Dedifferentiated amniotic fluid mesenchymal stem cell (primary cell): ENCODE results near the gene C15orf39.

Experiments used
- DNase-seq: peaks from one replicate; pipeline ENCODE4 v3.0.0-alpha.2; 2016; ENCODE audit errors: extremely low spot score

The C15orf39 gene

DNA sequence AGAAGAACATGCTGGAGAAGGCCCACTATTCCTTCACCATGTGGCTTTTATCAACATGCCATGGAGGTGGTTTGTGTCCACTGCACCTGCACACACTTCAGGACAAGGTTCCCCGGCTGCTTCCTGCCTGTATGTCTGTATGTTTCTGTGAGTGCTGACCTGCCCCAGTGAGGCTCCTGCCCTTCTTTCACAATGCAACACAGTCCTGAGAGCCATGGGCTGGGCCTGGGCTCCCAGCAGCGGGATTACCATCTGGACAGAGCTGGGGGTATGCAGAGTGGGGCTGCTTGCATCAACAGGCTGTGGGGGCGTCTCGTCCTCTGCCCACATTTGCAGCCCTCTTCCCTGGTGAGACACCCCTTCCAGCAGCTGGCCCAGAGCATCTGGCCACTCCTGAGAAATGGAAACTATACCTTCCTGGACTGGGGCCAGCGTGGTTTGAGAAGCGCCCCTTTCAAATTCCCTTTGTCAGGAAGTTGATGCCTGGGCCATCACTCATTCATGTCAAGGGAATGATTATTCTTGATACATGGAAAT, 29.3 kb upstream of the C15orf39 start:
- no peak for DNase-seq

DNA sequence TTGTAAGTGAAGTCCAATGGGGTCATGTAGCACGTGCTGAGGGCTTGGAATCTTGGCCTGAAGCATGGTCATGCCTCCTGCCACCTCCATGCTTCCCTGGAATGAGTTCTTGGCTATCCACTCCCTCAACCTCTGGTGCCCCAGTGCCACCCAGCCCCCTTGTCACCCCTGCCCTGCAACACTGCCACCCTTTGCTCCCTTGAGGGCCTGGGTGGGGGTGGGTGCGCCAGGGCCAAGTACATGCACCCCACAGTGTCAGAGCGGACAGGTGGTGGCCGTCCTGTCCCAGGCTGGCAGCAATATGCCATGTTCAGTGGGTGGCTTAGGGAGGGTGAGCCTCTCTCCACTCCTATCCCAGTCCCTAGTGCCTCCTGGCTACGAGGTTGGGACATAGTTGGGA, 27.6 kb upstream of the C15orf39 start:
- DNase-seq = no peak

DNA sequence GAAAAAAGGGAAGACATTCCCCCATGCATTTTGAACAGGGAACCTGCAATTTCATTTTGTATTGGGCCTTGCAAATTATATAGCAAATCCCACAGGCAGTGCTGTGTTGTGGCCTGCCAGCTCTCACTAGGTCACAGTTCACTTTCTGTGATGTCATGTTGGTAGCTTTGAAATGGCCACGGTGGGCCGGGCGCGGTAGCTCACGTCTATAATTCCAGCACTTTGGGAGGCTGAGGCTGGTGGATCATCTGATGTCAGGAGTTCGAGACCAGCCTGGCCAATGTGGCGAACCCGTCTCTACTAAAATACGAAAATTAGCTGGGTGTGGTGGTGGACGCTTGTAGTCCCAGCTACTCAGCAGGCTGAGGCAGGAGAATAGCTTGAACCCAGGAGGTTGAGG, 27.0 kb upstream of the C15orf39 start:
- DNase-seq = no peak

DNA sequence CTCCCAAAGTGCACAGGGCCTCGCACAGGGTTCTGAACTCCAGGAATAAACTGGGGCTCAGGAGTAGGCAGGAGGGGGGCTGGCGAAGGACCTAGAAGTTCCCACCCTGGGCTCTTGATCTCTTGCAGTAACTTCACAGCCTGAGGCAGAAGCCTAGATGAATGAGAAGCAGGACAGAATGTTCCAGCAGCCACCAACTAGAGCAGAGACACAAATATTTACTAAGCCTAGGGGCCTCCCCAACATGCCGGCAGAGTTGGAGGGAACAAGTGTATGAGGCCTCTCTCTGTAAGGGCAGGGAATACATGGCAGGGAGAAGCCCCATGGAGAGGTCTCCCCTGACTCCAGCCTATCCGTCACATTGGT, 25.3 kb upstream of the C15orf39 start:
- no peak for DNase-seq

DNA sequence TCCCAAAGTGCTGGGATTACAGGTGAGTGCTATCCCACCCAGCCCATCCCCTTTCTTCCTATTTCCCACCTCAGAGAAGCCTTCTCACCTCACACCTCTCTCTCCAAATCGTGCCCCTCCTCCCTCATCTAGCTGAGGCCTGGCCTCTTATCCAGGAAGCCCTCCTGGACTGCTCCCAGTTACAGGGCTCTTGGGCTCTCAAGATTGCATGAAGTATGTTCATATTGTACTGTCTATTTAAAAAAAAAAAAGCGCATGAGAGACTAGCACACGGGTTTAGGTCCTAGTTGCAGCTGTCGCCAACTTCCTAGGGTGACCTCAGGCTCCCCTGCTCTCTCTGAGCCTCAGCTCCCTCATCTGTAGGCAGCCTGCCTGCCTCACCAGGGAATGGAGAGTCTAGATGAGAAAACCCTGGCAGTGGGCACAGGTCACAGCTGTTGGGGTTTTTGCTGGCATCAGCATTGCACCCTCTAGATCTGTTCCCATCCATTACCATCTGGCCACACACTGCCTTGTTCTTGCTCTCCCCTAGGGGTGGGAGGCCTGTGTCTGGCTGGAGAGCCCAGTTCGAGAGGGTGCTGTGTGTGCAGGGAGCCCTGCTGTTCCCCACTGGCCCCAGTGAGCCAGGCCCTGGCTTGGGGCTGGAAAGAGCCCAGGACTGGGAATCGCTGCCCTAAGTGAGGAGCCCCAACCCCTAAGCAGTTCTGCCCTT, 24.2 kb upstream of the C15orf39 start:
- DNase-seq = no peak

DNA sequence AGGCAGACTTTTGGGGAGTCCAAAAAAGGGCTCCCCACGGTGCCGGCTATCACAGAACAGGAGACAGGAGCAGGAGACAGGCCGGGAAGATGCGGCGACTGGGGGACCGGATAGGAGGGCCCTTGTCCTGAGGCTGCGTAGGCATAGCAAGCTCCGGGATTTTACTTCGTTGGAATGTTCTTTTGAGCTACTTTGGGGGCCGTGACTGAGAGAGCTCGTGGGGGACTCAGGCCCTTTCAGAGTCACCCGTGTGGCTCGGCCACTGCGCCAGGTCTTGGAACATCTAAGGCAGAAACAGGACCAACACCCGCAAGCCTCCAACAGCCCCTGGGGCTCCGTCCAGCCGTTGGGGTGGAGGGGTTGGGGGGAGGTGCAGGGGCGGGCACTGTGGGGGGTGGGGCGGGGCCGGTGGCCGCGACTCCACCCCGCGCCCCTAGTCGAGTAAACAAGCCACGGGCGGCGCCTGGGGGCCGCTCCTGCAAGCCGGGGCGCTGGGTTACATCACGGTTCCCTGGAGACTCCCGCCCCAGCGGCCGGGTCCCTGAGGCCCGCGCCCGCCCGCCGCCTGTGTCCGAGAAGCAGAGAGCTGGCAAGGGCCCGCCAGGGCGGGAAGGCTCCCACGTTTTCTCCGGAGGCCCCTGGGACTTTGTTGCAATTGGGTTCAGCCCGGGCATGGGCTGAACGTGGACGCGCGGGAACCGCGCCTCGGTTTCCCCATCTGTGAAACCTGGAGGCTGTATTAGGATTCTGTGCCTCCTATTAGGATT, 23.3 kb upstream of the C15orf39 start:
- DNase-seq = no peak

DNA sequence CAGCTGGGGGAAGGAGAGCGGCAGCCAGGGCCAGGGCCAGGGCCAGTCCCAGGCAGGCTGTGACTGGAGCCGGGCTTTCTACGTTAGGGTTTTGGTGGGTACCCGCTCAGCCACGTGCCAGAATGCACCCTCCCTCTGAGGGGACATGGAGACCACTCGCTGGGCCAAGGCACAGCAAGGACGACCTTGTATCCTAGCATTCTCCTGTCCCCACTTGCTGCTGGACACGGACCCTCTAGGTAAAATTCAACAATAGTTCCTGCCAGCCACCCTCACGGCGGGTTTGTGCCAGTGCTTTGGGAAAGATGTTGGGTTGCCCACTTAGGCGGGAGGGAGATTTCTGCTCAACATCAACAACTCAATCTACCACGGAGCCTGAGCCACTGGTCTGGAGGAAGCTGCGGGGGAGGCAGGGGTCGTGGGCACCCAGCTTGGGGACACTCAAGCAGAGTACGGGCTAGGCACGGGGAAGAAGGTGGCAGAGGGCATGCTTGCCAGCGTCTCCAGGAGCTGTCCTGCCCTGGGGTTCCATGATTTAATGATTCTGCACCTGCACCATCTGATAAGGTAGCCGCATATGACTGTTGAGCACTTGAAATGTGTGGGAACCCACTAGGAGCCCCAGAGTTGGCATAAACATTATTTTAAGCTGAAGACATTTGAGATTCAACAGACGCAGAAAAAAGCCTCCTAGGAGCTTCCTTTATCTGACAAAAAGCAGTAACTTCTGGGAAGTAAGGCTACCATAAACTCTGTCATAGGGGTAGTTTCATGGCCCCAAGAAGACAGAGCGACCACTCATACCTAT, 22.5 kb upstream of the C15orf39 start:
- DNase-seq = no peak

DNA sequence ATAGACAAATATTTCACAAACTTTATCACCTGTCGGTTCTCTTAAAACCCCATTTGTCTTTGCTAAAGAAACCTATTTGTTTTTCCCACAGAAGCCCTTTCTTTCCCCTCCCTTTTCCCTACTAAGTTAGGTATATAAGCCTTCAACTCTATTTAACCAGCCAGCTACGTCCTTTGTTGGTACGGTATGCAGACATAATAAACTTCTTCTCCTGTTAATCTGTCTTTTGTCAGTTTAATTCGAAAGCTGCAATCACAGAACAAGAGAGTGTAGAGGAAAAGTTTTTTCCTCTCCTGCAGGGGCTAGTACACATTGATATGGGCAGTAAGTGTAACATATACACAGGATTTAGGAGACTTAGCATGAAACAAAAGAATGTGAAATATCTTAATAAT, 21.9 kb upstream of the C15orf39 start:
- DNase-seq = no peak

DNA sequence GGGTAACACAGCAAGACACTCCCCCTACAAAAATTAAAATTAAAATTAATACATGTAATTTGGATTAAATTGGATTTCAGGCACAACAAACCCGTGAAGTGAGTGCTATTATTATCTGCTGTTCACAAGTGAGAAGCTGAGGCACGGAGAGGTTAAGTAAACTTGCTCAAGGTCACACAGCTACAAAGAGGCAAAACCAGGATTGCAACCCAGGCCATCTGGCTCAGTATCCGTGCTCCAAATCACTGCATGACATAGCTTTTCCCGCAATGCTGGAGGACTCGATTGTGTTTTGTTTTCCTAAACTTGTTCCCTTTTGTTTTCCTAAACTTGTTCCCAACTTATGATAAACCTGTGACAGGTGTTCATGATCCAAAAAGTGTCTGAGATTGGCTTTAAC, 19.9 kb upstream of the C15orf39 start:
- no peak for DNase-seq

DNA sequence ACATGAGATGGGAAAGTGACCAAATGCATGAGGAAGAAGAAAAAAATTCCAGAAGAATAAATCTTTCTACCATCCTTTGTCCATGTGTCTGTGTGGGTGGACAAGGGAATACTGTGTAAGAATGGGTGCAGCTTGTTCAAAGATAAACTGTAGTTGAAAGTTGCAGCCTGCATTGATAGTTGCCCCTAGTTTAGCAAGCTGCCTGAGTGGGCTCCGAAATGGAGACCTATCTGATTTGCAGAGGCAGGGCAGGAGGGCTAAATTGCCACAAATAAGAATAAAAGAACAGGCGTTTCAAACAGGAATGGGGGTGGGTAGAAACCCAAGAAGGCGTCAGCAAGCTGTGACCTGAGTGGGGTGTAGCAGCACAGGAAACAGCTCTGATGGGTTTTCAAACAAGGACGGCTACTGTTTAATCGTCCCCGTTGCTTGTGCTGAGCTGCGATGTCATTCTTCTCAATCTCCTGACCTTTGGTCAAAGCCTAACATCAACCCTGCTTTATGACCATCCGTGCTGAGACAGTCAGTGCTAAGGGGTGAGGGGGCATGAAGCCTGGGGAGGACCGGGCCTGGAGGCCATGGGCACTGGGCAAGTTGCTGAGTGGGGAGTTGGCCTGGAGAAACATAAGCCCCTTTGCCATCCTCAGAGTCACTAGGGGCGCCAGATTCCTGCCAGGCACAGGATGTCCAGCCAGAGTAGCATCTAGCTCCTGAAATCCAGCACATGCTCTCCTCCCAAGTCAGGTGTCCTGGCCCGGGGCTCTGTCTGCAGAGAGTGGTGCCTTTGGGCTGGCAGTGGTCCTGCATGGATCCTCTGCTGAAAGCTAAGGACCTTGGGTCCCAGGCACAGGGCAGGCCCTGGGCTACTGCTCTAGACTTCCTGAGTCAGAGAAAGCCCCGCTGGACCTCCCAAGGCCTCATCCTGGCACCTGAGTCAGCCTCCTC, 19.2 kb upstream of the C15orf39 start:
- no peak for DNase-seq

DNA sequence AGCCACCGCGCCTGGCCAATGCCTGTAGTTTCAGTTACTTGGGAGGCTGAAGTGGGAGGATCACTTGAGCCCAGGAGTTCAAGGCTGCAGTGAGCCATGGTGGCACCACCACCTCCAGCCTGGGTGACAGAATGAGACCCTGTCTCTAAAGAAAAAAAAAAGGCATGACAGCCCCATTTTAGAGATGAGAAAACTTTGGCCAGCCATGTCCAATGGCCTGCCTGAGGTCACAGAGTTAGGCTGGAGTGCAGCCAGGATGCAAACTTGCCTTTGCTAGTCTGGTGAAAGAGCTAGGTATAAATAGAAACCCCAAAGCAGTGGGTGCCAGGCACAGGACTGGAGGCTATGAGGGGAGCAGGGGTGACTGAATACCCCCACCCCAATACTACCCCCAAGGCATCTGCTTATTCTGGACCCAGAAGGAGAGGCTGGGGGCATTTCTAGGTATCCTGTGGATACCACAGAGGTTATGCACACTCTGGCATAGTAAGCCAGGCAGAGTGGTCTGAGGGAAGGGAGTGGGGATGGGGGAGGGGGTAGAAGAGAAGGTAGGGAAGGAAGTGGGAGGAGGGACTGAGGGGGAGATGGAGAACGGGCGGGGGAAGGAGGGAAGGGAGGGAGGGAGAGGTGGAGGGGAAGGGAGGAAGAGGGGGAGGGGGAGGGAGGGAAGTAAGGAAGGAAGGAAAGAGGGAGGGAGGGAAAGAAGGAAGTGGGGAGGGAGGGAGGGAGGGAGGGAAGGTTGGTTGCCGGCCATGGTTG, 16.2 kb upstream of the C15orf39 start:
- DNase-seq = no peak

DNA sequence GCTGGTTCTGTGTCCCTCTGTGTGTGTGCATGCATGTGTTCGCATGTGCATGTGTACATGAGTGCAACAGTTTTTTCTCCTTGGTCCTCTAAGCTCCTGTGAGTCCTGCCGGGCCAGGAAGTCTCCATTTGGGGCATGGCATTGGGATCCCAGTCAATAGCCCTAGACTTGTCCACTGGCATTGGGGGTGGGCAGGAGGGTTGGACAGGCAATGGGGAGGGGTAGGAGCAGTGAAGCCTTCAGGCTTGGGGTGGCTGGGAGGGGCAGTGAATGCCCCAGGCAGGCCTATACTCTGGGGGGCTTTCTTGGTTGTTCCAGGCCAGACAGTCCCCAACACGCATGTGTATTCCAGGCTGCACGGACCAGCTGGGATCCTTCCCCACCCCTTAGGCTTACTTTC, 15.6 kb upstream of the C15orf39 start:
- no peak for DNase-seq

DNA sequence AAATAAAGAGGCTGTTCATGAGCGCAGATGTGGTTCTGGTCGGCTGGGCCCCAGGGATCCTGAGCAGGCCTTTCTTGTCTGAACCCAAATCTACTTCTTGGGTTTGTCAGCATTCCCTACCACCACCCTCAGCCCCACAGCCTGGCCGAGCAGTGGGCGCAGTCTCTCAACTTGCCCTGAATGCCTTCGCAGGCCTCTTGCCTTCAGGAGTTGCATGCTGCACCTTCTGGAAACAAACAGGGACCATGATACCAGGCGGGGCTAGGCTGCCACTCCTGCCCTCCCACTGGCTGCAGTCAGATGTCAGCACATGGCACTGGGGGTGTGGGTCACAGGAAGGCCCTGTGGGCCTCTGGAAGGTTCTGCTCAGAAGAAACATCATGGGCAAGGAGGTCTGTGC, 13.2 kb upstream of the C15orf39 start:
- DNase-seq = no peak

DNA sequence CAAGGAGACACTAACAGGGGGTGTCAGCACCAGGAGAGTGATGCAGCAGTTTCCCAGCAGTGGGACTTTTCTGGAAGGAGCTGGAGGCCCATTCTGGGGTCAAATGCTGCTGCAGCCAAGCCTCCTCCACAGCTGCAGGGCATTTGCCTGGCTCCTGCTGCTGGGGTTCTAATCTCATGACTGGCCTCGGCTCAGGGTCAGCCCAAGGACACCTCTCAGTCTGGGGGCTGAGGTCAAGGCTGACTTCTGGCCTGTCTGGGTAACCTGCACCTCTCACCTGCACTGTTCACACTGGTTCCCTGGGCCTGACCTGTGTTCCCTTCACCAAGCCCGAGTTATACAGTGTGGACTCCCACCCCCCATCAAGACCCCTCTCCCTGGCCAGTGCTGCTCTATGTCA, 10.4 kb upstream of the C15orf39 start:
- DNase-seq = no peak

DNA sequence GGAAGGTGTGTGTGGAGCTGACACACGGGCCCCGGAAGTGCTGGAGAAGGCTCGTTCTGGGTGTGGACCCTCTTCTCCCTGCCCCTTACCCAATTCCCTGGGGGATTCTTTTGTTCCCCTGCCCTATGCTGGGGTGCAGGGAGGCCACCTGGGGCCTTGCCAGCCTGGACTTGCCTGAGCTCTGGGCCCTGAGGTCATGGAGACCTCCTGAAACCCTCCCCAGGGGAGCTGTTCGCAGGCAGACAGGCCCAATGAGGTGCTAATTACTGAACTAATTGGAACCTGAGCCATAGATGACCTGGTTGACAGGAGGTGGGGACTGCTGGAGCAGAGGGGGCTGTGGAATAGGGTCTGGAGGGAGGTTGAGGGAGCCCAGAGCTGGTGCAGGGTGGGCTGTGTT, 9.4 kb upstream of the C15orf39 start:
- no peak for DNase-seq

DNA sequence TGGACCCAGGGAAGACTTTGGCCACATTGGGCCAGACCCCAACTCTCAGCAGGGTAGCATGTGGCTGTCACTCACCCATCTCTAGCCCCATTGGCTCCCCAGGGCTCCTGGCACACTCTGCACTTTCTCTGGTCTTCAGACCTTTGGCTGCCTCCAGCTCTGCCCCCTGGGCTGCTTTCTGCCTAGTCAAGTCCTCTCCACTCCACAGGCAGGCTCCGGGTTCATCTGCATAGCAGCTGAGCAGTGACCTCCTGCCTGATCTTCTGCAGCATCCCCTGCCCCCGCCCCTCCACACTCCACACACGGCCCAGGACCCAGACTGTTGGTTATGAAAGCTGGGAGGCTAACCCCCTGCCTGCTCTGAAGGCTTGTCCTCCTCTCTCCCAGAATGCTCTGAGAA, 8.4 kb upstream of the C15orf39 start:
- no peak for DNase-seq

DNA sequence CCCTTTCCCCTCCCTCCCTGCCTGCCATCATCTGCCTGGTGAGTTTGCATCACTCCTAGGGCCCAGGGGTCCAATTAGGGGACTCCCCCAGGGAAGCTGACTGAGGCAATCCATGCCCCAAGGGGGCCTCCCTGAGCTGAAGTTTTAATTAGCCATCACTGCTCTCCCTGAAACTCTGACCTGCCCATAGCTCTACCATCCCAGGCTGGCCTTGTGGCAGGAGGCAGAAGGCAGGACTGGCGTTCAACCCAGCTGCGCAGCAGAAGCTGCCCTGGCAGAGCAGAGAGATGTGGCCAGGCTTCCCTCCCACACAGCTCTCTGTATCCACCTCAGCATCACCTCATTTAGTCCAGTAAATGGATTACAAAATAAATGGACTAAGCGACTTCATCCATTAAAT, 7.7 kb upstream of the C15orf39 start:
- DNase-seq = no peak

DNA sequence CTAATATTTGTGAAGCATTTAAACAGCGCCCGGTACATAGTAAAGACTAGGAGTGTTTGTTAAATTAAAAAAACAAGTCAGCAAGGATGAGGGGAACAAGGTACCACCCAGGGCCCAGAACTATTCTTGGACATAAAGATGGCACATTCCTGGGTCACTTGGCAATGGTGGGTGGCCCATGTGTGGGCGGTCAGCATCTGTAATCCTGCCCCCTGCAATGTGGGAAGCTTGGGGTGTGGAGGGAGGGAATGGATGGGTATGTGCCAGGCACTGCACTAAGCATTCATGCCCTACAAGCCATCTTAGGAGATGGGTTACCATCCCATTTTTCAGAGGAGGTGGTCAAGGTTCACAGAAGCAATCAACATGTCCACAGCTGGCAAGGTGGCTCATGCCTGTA, 7.3 kb upstream of the C15orf39 start:
- DNase-seq = no peak

DNA sequence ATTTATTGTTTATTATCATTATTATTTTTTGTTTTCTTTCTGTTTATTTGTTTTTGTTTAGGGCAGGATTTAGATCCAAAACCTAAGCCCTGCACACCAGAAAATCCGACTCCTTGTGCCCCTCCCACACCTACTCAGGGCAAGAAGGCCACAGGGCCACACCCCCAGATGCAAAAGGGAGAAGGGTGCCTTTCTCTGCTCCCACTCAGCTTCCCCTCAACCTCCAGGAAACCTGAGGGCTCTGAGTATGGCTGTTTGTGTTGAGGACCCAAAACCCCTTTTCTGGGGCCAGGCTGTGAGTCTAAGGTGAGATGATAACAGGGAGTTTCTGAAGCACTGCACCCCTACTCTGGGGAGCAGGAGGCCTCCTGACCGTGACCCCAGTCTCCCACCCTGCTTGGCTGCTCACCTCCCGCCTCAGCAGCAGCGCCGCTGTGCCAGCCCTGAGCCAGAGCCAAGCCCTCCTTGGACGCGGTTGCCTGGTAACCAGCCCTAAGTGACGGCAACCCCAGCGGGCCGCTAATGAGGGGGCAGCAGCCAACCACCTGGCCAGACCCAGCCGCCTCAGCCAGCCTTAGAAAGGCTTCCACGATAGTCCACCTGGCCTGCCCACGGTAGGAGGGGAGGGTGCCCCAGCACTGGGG, 6.4 kb upstream of the C15orf39 start:
- DNase-seq = no peak

DNA sequence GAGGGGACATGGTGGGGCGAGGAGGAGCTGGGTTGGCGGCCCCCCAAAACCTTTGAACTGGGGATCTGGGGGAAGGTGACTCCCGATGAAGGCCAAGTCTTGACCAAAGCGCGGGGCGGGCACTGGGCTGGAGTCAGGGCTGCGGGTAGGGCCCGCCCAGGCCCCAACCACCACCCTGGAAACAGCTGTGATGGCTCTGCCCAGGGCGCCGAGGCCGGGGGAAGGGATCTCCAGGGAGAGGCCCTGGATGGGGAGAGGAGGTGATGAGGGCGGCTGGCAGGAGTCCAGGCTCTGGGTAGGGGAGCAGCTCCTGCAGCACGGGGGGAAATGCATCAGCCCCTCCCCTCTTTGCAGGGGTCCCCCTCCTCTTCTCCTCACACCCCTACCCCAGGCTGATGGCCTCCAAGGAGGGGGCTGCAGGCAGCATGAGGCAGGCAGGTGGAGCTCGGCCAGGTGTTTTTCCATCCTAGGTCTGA, 5.9 kb upstream of the C15orf39 start:
- DNase-seq = no peak
